Heart right ventricle (tissue), 16 donors: ENCODE results near the gene XPR1. TPM values are rescaled to one million over a fixed set of nuclear protein-coding genes. Genes with fewer than 3 reads are reported as not detected.

Experiments
- ATAC-seq, 8 donors: fragments of 200-7000 bp; cut with Tn5 transposase; one replicate each; pipeline ENCODE4 v1.9.1; 2020; ENCODE audit warnings: mild to moderate bottlenecking in 8 of 8, moderate library complexity in 8 of 8, moderate number of reproducible peaks in 1 of 8
- DNase-seq, 2 donors: peaks; one replicate each; pipeline ENCODE4 v3.0.0-alpha.2; 2020
- H3K27ac ChIP-seq, 10 donors: fragments of 200-600 bp; sonication (generic) in 2 of 10; one replicate each; pipeline versions ENCODE4 v1.5.0 to v1.8.0; 2020 to 2022; ENCODE audit warnings: mild to moderate bottlenecking in 3 of 10
- H3K27me3 ChIP-seq, 7 donors: fragments of 200-600 bp; one replicate each; pipeline ENCODE4 v1.8.0; 2021 to 2022; ENCODE audit warnings: mild to moderate bottlenecking in 2 of 7
- H3K36me3 ChIP-seq, 9 donors: fragments of 200-600 bp; sonication (generic) in 1 of 9; one replicate each; pipeline versions ENCODE4 v1.5.0 to v1.8.0; 2020 to 2022; ENCODE audit warnings: mild to moderate bottlenecking in 2 of 9
- H3K4me1 ChIP-seq, 9 donors: fragments of 200-600 bp; sonication (generic) in 1 of 9; one replicate each; pipeline versions ENCODE4 v1.5.0 to v1.8.0; 2020 to 2022; ENCODE audit warnings: mild to moderate bottlenecking in 4 of 9
- H3K4me3 ChIP-seq, 10 donors: fragments of 200-600 bp; sonication (generic) in 2 of 10; one replicate each; pipeline versions ENCODE4 v1.5.0 to v1.8.0; 2020 to 2022; ENCODE audit warnings: mild to moderate bottlenecking in 7 of 10, moderate library complexity in 2 of 10
- H3K9me3 ChIP-seq, 11 donors: fragments of 200-600 bp in 10 of 11; sonication (generic) in 2 of 11; one replicate each; pipeline versions ENCODE4 v1.5.0 to v1.8.0; 2013 to 2022; ENCODE audit warnings: mild to moderate bottlenecking in 2 of 11, control low read depth in 1 of 11, moderate library complexity in 1 of 11
- WGBS, 2 donors: extraction: QIAGEN DNeasy Blood & Tissue Kit; methylation state at CpG; one replicate each; pipeline ENCODE4 v1.1.7; 2013; ENCODE audit warnings: inconsistent platforms in 1 of 2; 5-methylcytosine and 5-hydroxymethylcytosine counted together
- intact Hi-C, 10 donors: fragments of 100-400 bp; cut with DNase I; formaldehyde crosslinking; loops; one replicate each; pipeline versions ENCODE4 v1.11.1 to v1.14.2; 2022
- polyA plus RNA-seq, 2 donors: library from polyadenylated mRNA; stranded (reverse); fragments of 200-250 nt; gene quantifications; one replicate each; pipeline ENCODE4 v1.2.3, GENCODE V29; 2013
- total RNA-seq, 10 donors: library from RNA; stranded (reverse); fragmentation: NEBNext Ultra II Directional in 3 of 10; extraction: Animal tissue kit (Norgen Biotek cat#: 25700) in 3 of 10; gene quantifications; one replicate each; pipeline versions ENCODE4 v1.2.1 to v1.2.4, GENCODE V29; 2021 to 2023
- TF ChIP-seq, protein P1 (sequence below), 9 donors: fragments of 200-600 bp; sonication (generic) in 2 of 9; IDR thresholded peaks; one replicate each; pipeline versions ENCODE4 v1.5.0 to v1.8.0; 2021 to 2022; ENCODE audit warnings: antibody characterized with exemption in 9 of 9, mild to moderate bottlenecking in 5 of 9, moderate library complexity in 1 of 9
- donor health status: Arrhythmogenic right ventricular cardiomyopathy.
- donor health status: ischemic (EF 13 %, LVEDD 7.1; RV severe dilation, severe dysfunction).
- donor health status: healthy with polysubstance abuse.
- donor health status: DM: no; HTN: yes; CAD: no.
- donor health status: DM: no; HTN: no; CAD: no.
- donor health status: ischemic (EF 25% LVEDD 6.9; RV normal size, moderate dysfunction).
- donor health status: ischemic (EF 25% LVEDD 5.7; RV mildly dilated, moderate dysfunction).
- donor health status: healthy.
- donor health status: DM: yes; HTN: yes; CAD: no.
- donor health status: Ischemic cardiomyopathy.
- donor health status: ischemic (EF 35%, LVEDD 5.7; RV mildly dilated, moderate dysfunction).
- donor health status: nonischemic (EF 11% LVEDD 7.7; RV severe dilation, severe dysfunction).
- donor health status: DM: yes; HTN: yes; CAD: no.
- donor health status: PGD.
- donor health status: ischemic (EF 29% LVEDD 5.4; RV normal size, mild dysfunction).
- donor health status: nonischemic (EF 23%, LVEDD 6.1; RV moderate dilation, normal function).

The XPR1 gene
- total and polyA plus RNA-seq, 12 donors = 18.3 to 142 (median 70.0) TPM

DNA sequence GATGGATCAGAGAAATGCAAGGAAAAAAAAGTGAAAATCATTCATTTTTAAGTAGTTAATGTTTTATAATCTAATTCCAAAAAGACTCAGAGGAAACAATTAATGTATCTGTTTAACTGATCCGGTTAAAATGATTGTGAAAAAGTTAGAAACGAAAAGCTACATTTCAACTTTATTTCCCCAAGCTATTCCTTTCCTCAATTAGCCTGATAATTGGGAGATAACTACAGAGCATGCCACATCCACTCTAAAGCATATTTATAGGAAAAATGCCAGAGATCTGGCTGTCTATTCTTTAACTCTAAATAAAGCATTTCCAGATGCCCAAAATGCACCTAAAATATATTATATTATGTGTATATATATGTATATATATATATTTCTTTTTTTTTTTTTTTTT is 35.9 kb upstream of the XPR1 start:
- 71 to 86% methylated on average over 2 of the region's 2 CpGs for WGBS, 2 donors
- Histone ChIP-seq H3K27ac (no peak overlapping the region), H3K4me3 (no peak overlapping the region), H3K4me1 (peaks cover 0 to 13% (median under 1%) of the 10 kb centered on the region in 9 donors), H3K36me3 (no peaks in the 10 kb centered on the region), H3K27me3 (no peaks in the 10 kb centered on the region), H3K9me3 (no peaks in the 10 kb centered on the region)
- ATAC-seq (no peak), DNase-seq (no peak)
- TF ChIP-seq, protein P1, sequence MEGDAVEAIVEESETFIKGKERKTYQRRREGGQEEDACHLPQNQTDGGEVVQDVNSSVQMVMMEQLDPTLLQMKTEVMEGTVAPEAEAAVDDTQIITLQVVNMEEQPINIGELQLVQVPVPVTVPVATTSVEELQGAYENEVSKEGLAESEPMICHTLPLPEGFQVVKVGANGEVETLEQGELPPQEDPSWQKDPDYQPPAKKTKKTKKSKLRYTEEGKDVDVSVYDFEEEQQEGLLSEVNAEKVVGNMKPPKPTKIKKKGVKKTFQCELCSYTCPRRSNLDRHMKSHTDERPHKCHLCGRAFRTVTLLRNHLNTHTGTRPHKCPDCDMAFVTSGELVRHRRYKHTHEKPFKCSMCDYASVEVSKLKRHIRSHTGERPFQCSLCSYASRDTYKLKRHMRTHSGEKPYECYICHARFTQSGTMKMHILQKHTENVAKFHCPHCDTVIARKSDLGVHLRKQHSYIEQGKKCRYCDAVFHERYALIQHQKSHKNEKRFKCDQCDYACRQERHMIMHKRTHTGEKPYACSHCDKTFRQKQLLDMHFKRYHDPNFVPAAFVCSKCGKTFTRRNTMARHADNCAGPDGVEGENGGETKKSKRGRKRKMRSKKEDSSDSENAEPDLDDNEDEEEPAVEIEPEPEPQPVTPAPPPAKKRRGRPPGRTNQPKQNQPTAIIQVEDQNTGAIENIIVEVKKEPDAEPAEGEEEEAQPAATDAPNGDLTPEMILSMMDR (IDR thresholded peaks at IDR 0.05) = no peak
- intact Hi-C loops = no loop called here

DNA sequence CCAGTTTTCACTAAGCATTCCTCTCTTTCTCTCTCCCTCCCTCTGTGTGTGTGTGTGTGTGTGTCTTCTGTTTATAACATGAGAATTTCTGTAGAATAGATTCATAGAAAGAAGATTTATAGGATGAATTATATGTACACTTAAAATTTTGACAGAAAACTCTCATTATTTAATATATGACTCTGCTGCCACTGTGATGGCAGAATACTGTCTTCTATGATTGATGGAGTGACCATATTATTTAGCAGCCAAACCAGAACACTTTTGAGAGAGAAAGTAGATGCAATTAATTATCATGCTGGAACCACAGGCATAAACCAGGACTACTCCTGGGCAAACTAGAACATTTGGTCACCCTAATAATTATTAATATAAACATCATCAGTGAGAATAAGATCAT is 34.3 kb upstream of the XPR1 start:
- Histone ChIP-seq H3K4me1 (peaks cover 0 to 28% (median 5%) of the 10 kb centered on the region in 9 donors), H3K9me3 (no peaks in the 10 kb centered on the region), H3K27me3 (no peaks in the 10 kb centered on the region), H3K36me3 (no peaks in the 10 kb centered on the region), H3K4me3 (no peak overlapping the region), H3K27ac (no peak overlapping the region)
- intact Hi-C loops = no loop called here
- TF ChIP-seq, protein P1 (IDR thresholded peaks at IDR 0.05) = no peak
- ATAC-seq (no peak), DNase-seq (no peak)

DNA sequence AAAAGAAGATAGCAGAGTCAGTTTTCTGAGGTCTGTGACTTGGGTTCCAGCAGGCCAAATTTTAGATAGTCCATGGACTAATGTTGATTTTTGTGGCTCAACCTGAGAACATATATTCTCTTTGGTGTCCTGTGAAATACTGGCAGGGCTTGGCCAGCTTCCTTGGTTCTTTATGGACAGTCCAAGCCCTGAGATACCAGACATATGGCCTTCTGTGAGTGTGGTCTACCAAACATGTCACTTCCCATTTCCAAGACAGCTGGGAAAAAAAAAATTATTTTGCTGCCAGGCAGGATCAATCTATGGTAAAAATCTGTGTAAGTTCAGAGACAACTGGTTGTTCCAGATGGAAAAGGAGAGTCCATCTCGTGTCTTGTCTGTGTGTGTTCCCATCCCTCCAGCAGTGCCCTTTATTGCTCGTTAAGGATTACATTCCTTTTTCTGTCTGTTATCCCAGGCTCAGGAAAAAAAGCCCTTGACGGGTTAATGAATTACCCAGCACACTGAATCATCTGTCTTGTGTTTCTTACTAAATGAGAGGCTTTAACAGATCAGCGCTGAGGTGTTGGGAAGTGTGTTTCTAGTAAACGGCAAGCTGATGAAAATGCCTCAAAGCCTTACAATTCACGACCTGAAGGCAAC is 33.4 kb upstream of the XPR1 start:
- Histone ChIP-seq H3K4me1 (peaks cover 0 to 35% (median 5%) of the 10 kb centered on the region in 9 donors), H3K27me3 (no peaks in the 10 kb centered on the region), H3K9me3 (no peaks in the 10 kb centered on the region), H3K27ac (no peak overlapping the region), H3K36me3 (no peaks in the 10 kb centered on the region), H3K4me3 (no peak overlapping the region)
- ATAC-seq (no peak), DNase-seq (no peak)
- intact Hi-C loops = no loop called here
- TF ChIP-seq, protein P1 (IDR thresholded peaks at IDR 0.05) = no peak
- WGBS, 2 donors = 65 to 81% methylated on average over 6 of the region's 6 CpGs

DNA sequence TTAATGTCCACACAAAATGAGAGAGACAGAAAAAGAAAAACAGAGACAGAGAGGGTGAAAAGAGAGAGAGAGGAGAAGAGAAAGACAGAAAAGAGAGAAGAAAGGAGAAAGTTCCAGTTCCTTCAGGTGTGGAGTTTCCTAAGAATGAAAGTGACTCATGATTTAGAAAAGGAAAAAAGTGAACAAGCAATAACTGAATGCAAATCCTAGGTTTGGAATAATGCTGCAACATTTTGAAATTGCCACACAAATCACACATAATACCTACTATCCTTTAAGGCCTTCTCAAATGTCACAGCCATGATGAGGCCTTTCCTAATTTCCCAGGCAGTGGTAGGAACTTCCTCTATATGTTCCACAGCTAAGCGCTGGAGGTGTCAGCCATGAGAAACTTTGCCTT is 31.5 kb upstream of the XPR1 start:
- no peak for ATAC-seq
- Histone ChIP-seq H3K27me3 (no peaks in the 10 kb centered on the region), H3K36me3 (no peaks in the 10 kb centered on the region), H3K4me1 (peaks cover 0 to 32% (median 9%) of the 10 kb centered on the region in 9 donors), H3K4me3 (no peak overlapping the region), H3K27ac (no peak overlapping the region), H3K9me3 (no peaks in the 10 kb centered on the region)
- 98 to 100% methylated on average over 1 of the region's 1 CpG for WGBS, 2 donors
- DNase-seq = no peak
- intact Hi-C loops = loop anchor here in 1 of 10 donors (5.0 kb wide), 1 partner anchor 33 kb away; no protein-coding TSS in a partner anchor
- TF ChIP-seq, protein P1 (IDR thresholded peaks at IDR 0.05) = no peak
